Stimulated activated naive CD4-positive, alpha-beta T cell (primary cell): Measurements from ENCODE around the gene ALPL.

Source experiments
- DNase-seq, 6 experiments: peaks; one replicate each; lab custom pipeline; 2025; lab: John Stamatoyannopoulos, UW

ALPL gene

DNA sequence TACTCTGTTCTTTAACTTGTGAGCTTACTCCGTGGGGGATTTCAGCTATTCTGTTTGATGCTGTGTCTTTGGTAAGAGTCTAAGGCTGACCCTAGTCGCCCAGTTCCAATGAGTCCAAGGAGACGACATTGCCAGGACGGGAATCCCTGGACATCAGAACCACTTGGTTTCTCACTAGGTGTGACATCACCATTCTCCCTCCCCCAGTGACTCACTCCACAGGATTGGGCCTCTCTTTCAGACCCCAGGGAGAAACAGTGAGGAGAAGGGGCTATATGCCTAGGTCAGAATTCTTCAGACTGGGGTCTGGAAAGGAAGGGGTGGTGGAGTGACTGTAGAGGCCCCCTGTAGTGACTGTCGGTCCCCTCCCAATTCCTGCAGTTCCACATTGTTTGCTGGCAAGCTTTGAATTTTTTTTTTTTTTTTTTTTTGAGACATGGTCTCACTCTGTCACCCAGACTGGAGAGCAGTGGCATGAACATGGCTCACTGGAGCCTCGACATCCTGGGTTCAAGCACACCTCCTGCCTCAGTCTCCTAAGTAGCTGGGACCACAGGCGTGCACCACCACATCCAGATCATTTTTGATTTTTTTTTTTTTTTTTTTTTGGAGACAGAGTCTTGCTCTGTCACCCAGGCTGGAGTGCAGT, 21.3 kb downstream of the ALPL start:
- DNase-seq, result no peak

DNA sequence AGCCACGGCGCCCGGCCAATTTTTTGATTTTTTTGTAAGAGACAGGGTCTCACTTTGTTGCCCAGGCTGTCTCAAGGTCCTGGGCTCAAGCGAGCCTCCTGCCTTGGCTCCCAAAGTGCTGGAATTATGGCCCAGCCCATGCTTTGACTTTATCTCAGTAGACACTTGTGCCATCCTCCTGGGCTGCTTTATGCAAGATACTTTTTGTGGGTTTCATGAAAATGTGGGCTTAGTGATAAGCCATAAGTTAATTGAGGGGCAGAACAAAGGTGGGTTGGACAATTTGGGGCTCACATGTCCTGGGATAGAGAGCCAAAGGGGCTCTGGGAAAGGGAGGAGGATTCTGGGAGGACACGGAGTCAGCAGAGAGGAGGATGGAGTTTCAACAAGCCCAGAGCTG, 22.0 kb downstream of the ALPL start:
- DNase-seq, result no peak

DNA sequence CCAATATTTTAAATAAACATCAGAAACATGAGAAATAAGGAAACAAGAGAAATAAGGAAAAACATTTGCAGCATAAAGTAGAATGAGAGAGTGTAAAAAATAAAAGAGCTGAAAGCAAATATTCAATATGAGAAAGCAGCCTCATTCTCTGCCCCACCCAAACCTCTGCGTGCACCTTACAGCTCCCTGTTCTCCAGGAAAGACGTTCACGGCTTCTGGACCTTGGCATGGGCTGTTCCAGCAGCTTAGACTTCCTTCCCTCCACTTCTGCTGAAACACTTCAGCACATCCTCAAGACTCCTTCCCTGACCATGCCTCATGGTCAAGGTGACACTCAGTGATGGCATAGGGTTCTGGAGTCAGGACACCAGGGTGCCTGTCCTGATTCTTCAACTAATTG, 23.3 kb downstream of the ALPL start:
- no peak for DNase-seq

DNA sequence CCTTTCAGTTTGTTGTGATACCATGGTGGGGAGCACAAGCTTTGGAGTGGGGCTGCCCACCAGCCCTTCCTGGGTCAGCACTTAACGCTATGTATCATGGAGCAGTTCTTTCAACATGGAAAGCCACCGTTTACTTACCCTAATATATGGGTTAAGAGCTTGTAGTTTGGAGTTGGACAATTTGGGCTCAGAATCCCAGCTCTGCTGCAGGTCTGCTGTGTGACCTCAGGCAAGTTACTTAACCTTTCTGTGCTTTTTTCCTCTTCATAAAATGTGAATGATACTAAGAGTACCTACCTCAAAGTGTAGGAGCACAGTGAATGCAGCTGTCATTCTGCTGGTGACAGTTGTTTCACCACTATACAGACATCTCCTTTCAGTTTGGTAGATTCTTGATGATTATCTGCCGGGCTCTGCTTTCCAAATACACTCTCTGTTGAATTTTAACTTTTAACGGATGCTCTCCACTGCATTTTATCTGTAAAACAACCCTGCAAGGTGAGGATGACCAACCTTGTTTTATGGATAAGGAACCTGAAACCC, 23.8 kb downstream of the ALPL start:
- DNase-seq, result no peak

DNA sequence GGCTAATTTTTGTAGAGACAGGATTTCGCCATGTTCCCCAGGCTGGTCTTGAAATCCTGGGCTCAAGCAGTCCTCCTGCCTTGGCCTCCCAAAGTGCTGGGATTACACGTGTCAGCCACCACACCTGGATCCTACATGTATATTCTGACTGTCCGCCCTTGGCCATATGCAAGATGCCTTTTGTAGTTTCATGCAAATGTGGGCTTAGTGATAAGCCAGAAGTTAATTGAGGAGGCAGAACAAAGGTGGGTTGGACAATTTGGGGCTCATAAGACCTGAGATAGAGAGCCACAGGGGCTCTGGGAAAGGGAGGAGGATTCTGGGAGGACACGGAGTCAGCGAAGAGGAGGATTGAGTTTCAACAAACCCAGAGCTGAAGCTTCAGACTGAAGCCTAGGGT, 24.9 kb downstream of the ALPL start:
- no peak for DNase-seq

DNA sequence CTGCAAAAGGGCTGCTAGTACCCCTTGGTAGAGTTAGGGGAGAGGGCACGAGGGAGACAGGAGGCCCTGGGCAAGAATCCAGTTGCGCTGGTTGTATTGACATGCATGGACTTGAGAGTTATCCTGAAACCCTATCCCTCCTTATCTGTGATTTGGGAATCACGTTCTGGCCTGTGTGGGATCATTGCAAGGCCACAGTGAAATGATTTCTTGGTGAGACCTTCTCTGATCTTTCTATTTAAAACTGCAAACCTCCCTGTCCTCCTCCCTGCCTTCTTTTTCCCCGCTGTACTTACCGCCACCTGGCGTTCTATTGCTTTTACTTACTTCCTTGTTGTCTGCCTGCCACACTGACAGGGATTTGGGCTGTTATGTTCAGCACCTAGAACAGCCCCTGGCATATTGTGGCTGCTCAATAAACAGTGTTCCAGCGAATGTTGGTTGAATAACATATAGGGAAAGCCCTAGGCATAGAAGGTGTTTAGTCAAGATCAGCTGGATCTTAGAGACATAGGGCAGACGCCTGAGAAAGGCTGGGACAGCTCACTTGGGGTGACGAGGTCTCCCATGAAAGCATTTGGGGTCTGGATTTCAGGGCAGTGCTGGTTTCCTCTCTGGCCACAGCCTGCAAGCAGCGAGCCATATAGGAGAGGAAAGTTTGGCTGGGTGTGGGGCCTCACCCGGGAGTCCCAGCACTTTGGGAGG, 25.6 kb downstream of the ALPL start:
- DNase-seq, result peak in 1 of 6 experiments; percentile 3

DNA sequence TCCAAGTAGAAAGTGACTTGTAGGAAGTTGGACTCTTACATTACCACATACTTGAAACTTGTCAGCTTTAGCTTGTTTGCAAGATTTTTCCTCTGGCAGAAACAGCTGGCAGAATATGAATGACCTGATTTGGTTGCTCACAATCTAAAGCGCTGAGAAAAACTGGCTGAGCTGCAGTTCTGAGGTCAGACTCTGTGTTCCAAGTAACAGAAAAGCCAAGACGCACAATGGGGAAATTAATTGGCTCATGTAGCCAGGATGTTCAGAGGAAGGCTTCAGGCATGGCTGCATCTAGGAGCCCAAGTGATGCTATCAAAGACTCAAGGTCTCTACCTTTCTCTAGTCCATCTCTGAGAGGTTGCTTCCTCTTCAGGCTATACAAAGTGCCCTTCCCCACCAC, 27.0 kb downstream of the ALPL start:
- DNase-seq, result no peak

DNA sequence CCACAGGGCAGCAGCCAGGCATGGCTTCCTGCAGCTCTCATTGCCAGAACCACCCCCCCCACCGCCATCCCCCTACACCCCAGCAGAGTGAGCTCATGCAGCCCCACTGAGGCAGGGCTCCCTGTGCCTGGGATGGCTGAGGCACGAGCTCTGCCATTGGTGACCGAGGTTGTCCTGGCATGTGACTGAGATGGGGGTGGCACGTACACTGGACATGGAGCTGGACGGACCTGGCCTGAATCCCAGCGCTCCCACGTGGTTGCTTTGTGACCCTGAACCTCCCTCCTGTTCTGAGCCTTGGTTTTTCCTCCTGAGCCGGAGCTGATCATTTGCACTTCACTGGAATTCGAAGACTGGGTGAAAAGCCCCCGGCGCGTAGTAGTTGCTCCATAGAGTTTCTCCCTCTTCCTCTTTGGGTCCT, 28.3 kb downstream of the ALPL start:
- no peak for DNase-seq

DNA sequence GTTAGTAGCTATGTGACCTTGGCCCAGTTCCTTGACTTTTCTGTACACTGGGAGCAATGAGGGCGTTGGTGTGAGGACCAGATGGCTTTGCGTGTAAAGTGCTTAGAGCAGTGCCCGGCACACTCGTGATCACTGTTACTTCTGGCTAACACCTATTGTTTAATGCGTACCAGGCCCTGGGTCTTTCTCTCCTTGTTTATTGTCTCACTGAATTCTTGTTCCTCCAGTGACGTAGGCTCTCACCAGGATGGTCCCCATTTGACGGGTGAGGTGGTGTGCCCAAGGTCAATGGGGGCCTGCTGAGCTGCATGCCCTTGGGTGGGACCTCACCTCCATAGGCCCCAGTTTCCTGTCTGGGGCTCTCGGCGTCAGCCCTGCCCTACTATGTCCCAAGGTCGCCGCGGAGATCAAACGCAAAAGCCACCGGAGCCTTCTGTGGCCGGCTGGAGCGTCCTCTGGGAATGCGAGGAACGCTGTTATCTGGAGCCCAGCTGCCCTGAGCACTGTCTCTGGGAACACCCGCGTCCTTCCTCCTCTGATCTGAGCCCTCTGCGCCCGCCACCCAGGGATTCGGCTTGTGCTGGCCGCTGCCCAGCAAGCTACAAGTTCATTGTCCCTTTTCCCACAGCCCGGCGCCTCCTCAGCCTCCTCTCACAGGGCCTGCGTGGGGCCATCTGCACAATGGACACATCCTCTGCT, 28.9 kb downstream of the ALPL start:
- DNase-seq, result no peak

DNA sequence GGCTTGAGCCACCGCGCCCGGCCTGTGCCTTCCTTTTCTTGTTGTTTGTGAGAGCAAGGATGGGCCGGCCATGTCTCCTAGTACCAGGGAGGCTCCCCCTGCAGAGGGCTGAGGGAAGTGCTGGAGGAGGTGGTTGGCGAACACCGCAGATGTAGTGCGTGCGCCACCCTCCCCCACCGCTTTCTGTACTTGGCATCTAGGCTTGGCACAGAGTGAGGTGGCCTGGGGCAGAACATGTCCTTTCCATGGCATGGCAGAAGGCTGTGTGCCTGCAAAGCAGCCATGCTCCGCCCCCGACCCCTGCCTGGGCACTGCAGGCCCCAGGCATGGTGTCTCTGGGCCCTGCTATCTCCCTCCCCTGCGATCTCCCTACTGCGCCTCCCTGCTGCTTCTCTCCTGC, 30.7 kb downstream of the ALPL start:
- no peak for DNase-seq

DNA sequence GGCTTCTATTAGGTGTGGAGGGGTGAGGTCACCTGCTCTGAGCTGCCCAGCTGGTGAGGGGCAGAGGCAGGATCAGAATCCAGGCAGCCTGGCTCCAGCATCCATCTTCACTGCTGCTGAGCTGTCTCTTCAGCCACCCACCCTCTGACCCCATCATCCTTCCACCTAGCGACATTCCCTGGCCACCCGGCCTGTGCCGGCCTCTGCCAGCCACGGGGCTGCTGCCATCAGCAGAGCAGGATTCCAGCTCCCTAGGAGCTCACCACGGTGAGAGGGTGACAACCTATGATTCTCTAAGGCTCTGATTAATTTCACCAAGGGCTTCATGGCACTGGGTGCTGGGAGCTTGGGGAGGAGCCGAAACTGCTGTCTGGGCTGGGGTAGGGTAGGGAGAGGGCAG, 32.1 kb downstream of the ALPL start:
- DNase-seq, result no peak

DNA sequence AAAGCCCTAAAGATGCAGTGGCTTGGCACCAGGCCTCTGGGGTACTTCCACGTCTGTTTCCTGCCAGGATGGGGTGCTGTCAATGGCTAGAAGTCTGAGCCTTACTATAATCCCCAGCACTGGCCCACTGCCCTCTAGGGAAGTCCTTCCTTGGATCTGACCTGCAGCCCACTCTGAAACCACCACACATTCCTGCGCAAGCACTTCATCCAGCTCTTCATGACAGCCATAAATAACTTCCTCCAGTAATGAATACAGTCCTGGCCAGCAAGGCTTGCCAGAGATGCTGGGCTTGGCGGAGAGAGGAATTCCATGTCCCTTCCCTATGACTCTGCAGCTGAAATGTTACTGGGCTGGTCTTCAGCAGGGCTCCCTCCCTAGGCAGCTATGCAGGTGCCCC, 32.6 kb downstream of the ALPL start:
- no peak for DNase-seq

DNA sequence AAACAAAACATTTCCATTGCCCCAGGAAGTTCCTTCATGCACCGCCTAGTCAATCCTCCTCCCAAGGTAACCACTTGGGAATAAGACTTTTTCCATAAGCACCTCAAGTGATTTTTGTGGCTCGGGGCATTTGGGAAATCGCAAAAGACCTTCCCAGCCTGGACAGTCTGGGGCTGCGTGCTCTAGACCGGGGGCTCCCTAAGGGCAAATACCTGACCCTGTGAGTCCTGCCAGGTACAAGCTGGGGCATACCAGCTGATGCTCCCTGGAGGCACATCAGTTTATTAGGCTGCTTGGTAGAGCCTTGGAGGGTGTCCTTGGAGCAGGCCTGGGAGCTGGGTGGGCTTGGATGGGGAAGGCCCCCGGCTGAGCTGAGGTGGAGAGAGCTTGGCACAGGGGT, 34.4 kb downstream of the ALPL start:
- no peak for DNase-seq

DNA sequence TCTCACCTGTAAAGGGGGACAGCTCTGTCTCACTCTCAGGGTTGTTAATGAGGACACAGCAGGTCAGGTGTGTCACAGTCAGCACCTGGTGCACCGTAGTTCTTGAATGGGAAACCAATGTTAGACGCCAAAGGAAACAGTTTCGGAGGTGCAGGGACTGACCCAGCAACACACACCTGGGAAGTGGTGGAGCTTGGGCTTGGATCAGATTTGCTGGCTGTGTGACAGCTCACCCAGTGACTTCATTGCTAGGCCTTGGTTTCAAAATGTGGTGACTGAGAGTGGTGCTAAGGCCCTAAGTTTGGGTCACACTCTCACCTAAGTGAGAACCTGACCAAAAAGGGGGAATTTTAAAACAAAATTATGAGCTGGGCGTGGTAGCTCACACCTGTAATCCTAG, 34.9 kb downstream of the ALPL start:
- no peak for DNase-seq

DNA sequence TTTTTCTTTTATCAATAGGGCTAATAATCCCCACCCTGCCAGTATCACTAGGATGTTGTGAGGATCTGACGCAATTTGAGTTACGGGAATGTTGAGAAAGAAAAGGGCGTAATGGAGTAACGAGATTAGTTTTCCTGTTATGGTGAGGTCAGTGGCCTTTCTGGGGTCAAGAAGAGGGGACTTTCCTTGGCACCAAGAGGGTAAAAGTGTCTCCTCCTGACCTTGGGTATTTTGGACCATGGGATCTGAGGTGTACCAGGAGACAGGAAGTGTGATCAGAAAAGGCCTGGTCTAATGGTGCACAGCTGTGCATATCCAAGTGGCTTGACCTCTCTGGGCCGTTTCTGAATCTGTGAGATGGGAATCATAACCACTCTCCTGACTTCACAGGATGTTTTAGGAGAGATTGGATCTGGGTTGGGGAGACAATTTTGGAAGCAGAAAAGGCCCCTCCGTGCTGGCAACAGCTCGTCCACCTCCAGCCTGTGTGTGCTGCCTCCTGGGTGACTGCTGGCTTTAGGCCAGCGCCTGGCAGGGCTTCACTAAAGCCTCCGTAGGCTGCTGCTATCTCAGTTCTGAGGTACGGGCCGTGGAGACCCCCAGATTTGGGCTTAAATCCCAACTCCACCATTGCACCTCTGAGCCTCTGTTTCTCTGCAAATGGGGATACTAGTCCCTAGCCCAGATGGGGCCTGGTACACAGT, 37.1 kb downstream of the ALPL start:
- no peak for DNase-seq

DNA sequence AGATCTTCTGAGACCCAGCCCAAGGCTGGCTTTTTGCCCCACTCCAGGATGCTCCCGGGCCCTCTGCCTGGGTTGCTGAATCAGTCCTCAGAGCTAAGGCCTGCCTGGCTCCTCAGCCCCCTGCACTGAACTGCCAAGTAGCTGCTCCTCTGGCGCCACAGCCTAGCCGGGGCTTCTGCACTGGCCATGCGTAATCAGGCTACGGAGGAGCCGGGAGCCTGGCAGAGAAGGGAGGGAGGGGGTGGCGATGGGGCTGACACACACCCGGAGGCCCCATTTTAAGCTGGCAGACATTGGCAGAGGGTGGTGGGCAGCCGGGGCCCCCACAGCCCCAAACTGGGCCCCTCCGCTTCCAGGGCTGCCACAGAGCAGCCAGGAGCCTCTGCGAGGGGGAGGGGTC, 38.7 kb downstream of the ALPL start:
- DNase-seq, result no peak

DNA sequence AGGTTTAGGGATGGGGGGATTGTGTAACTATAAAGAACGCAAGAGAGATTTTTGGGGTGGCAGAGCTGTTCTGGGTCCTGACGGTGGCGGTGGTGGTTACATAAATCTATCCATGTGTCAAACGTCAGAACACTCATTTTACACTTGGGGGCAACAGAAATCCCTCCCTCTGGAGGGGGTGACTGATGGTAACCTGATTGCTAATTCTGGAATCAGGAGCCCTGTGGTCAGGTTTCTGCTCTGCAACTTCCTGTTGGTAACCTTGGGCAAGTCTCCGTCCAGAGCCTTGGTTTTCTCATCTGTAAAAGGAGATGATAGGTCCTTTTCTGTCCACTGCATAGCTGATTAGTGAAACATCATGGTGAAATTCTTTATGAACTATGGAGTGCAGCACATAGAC, 40.9 kb downstream of the ALPL start:
- DNase-seq, result no peak

DNA sequence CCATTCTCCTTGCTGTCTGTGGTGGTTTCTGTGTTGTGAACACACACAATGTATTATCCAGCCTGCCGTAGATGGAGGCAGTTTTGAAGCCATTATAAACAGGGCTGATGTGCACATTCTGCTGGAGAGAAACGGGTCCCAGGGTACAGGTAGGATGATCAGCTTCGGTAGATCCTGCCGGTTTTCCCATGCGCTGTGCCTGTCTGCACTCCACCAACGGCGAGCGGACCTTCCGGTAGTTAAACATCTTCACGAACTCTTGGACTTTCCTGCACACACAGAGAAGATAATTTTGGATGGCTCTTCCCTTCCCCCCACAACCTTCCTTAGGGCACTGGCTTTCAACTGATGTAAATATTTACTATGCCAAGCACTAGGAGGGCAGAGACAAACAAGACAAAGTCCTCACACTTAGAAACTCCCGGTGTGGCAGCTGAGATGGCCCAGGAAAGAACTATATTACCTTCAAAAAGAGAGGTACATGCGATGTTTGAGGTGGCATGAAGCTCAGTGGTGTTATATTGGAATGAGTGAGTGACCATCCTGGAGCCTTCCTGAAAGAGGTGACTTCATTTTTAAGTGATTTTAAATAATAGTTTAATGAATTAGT, 41.7 kb downstream of the ALPL start:
- DNase-seq, result no peak

DNA sequence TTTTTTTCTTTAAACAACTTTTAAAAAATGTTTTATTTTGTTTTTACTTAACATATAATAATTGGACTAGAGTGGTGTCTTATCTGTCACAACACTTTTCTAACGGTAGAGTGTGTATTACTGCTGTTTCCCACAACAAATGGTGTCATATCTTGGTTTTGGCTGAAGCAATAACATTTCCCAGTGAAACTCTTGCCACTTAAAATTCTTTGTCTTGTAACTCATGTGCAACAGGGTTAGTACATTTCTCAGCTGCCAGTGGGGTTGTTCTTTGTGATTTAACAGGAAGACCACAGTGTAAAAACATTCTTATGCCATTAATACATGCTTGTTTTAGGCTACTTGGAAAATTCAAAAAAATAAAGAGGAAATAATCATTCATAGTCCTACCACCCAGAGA, 43.5 kb downstream of the ALPL start:
- DNase-seq, result no peak

DNA sequence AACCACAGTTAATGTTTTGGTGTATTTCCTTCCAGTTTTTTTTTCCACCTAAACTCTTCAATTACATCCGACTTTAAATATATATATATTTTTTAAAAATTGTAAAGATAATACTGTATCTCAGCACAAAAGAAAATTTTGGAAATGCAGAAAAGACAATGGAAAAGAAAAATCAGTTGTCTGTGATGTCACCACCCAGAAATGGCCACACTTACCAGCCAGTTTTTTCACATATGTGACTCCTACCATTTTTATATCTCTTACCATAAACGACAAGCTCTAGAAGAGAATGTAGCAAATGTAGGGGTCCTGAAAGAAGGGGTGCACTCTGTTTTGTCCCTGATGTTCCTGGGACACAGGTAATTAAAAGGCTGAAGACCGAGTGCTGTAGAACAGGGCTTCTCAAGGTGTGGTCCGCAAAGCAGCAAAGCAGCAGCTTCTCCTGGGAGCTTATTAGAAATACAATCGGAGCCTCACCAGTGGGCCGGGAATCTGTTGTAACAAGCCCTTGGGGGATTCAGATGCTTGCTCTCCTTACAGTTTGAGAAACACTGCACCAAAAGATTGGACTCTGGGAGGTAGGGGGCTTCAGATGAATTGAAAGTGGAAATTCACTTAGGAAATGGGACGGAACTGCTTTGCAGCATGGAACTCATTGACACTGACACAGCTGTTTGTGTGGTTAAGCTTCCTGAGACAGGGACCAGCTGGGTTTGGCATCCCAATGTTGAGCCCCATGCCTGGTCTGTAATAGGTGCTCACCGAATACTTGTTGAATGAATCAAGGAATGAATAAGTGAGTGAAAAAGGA, 44.1 kb downstream of the ALPL start:
- DNase-seq, result no peak
